Osteoblast (primary cell): Measurements from ENCODE around the gene ALAS2. TPM values are rescaled to one million over a fixed set of nuclear protein-coding genes. Genes with fewer than 3 reads are reported as not detected.

ENCODE experiments used
- DNase-seq: peaks from one replicate; pipeline ENCODE4 v3.0.0; 2011; ENCODE audit warnings: low spot score, mixed read lengths; ENCODE audit not compliant: insufficient read length; ENCODE audit errors: missing footprints
- H2AFZ ChIP-seq: 2 replicates; pipeline ENCODE4 v1.6.0; 2011; ENCODE audit warnings: mild to moderate bottlenecking, low read length
- H3K27ac ChIP-seq: 2 replicates; pipeline ENCODE4 v1.5.1; 2011; ENCODE audit warnings: mild to moderate bottlenecking, low read depth, low read length, moderate library complexity
- H3K27me3 ChIP-seq: 2 replicates; pipeline ENCODE4 v1.6.0; 2012; ENCODE audit warnings: mild to moderate bottlenecking, control low read depth, inconsistent platforms, low read length, moderate library complexity; ENCODE audit not compliant: insufficient read depth
- H3K36me3 ChIP-seq: 2 replicates; pipeline ENCODE4 v1.5.1; 2011; ENCODE audit warnings: mild to moderate bottlenecking, low read length, control low read depth, moderate library complexity; ENCODE audit not compliant: insufficient read depth
- H3K4me1 ChIP-seq: 2 replicates; pipeline ENCODE4 v1.5.1; 2011; ENCODE audit warnings: mild to moderate bottlenecking, low read length, control low read depth, moderate library complexity; ENCODE audit not compliant: insufficient read depth
- H3K4me2 ChIP-seq: 2 replicates; pipeline ENCODE4 v1.6.0; 2011; ENCODE audit warnings: mild to moderate bottlenecking, low read length; ENCODE audit not compliant: insufficient read depth
- H3K4me3 ChIP-seq: fragments of 200-600 bp; sonication (generic); 3 replicates; pipeline ENCODE4 v1.5.1; 2012; ENCODE audit warnings: mild to moderate bottlenecking, low read length, inconsistent platforms; ENCODE audit not compliant: insufficient read depth
- H3K79me2 ChIP-seq: 2 replicates; pipeline ENCODE4 v1.6.0; 2012; ENCODE audit warnings: mild to moderate bottlenecking, low read length, control low read depth, inconsistent platforms; ENCODE audit not compliant: insufficient read depth
- H3K9me3 ChIP-seq: 2 replicates; pipeline ENCODE4 v1.5.1; 2011; ENCODE audit warnings: low read depth, low read length, control low read depth
- H4K20me1 ChIP-seq: 2 replicates; pipeline ENCODE4 v1.6.0; 2012; ENCODE audit warnings: mild to moderate bottlenecking, low read length, control low read depth; ENCODE audit not compliant: insufficient read depth
- CTCF ChIP-seq: IDR thresholded peaks from 2 replicates; pipeline ENCODE4 v1.5.1; 2011; ENCODE audit warnings: mild to moderate bottlenecking, low read depth, low read length, moderate library complexity; ENCODE audit errors: extremely low read depth
- total RNA-seq: library from RNA; depleted of rRNA; stranded (reverse); fragments of >200 nt; gene quantifications from 2 replicates; pipeline ENCODE4 v1.2.3, GENCODE V29; 2012

ALAS2 gene
- total RNA-seq, 1 donor: not detected

DNA sequence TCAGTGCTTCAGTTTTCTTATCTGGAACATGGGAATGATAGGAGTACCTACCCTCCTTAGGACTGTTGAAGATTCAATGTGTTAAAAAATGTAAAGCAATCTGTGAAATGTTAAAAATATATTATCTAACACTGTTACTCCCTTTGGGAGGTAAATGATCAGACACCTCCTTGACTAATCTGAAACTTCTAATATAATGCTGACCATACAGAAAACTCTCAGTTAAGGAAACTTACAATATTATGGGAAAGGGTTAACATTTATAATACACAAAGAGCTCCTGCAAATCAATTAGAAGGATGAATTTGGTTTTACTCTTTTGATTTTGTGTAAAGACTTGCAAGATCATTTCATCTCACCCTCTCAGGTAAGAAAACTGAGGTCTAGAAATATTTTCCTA, 35.2 kb downstream of the ALAS2 start:
- Histone ChIP-seq H3K9me3 (no peaks in the 10 kb centered on the region), H3K4me2 (no peak overlapping the region), H3K27ac (no peak overlapping the region), H3K36me3 (no peaks in the 10 kb centered on the region), H2AFZ (no peak overlapping the region), H4K20me1 (no peaks in the 10 kb centered on the region), H3K4me3 (no peak overlapping the region), H3K79me2 (peaks cover 4% of the 10 kb centered on the region), H3K27me3 (peaks cover 10% of the 10 kb centered on the region), H3K4me1 (peaks cover 5% of the 10 kb centered on the region)
- TF ChIP-seq CTCF: no peak
- no peak for DNase-seq

DNA sequence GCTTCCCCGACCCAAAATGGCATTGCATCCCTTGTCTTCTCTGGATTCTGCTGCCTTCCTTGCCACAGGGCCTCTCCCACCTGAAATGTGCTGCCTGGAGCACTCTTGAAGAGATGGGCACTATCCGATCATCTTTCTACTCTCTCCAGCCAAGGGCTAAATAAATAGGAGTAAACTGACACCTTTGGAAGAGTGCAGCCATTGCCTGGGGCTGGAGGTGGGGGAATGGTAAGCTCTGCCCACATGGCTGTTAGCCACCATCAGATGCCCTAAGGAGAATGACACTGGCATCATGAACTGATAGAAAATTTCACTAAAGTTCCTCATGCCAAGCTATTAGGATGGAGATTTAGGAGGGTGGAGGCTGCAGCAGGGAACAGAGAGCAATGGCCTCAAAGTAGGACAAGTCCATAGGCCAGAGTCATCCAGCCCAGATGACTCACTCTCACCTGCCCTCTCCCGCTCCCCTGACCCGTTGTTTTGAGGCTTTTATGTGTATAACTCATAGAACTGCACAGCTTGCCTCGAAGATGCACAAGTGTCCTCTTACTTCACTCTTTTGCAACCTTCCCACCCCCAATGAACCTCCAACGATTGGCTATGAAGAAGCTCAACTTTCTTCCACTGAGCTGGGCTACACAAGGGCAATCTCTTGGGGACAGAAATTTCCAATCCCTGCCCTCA, 36.0 kb downstream of the ALAS2 start:
- Histone ChIP-seq H3K79me2 (no peaks in the 10 kb centered on the region), H3K27me3 (peaks cover 10% of the 10 kb centered on the region), H3K4me3 (no peak overlapping the region), H3K9me3 (no peaks in the 10 kb centered on the region), H3K36me3 (no peaks in the 10 kb centered on the region), H3K27ac (no peak overlapping the region), H2AFZ (no peak overlapping the region), H4K20me1 (no peaks in the 10 kb centered on the region), H3K4me2 (no peak overlapping the region), H3K4me1 (peaks cover 5% of the 10 kb centered on the region)
- no peak for TF ChIP-seq CTCF
- no peak for DNase-seq

- no peaks in the 10 kb centered on the region for H3K9me3 ChIP-seq
- H2AFZ ChIP-seq: no peak within 1 kb of the TSS
- no peak for TF ChIP-seq CTCF
- no peaks in the 10 kb centered on the region for H4K20me1 ChIP-seq
- no peaks in the 10 kb centered on the region for H3K79me2 ChIP-seq
- no peak for DNase-seq
- H3K4me3 ChIP-seq: no peak within 1 kb of the TSS
- peaks cover 2% of the 10 kb centered on the region for H3K4me1 ChIP-seq
- H3K4me2 ChIP-seq: no peak within 1 kb of the TSS
- H3K36me3 ChIP-seq: no peaks in the 10 kb centered on the region
- H3K27me3 ChIP-seq: peaks cover 10% of the 10 kb centered on the region
- H3K27ac ChIP-seq: no peak within 1 kb of the TSS
Measured at GRCh38 chrX:54994099-54994498, 36.7 kb downstream of the ALAS2 start, which contains the start of gene PFKFB1. Gene PFKFB1, minus strand, starts transcription at chrX:54994188. Its CDS starts 181 bp downstream, at chrX:54994007.

DNA sequence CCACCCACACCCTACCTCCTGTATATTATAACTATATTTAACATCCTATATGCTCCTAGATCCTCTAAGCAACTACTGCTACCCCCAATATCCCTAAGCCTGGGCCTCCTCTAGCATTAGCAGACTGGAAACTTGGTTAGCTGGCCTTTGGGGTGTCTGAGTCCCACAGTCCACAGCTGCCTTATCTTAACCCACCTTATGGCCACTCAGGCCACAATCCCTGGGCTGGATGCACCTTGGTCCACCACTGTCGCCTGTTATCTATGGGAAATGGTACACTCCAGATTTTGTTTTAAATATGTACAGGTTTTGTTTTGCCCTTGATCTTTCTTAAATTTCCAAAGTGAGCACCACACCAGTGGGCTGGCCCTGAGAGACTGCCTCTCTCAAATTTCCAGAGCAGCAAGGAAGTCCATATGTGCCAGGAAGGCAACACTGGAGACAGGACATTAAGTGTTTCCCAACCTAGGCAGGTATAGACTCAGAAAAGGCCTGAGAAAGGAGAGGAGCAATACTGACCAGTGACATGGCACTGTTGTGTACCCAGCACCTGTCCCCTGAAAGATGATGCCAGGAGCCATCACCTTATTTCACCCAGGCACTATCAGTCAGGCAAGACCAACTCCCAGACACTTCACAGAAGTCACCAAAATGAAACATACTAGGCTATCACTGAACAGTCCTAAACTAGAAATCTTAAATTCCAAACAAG, 37.7 kb downstream of the ALAS2 start:
- no peaks in the 10 kb centered on the region for H4K20me1 ChIP-seq
- peak; percentile 62 for DNase-seq
- H3K4me1 ChIP-seq: no peaks in the 10 kb centered on the region
- no peak for TF ChIP-seq CTCF
- no peaks in the 10 kb centered on the region for H3K9me3 ChIP-seq
- no peak overlapping the region for H3K27ac ChIP-seq
- H3K79me2 ChIP-seq: no peaks in the 10 kb centered on the region
- H3K36me3 ChIP-seq: no peaks in the 10 kb centered on the region
- no peak overlapping the region for H3K4me3 ChIP-seq
- no peak overlapping the region for H2AFZ ChIP-seq
- H3K27me3 ChIP-seq: peaks cover 10% of the 10 kb centered on the region
- H3K4me2 ChIP-seq: no peak overlapping the region
